NCI-H345 treated with DMSO at 0.1 percent for 48 hours (cell line): ENCODE data around the gene ZP1.
"Not testable (repeated sequence)": the region's sequence is repeated elsewhere in the genome, so short reads cannot be mapped to it uniquely, and the experiment has no call there.

Source experiments
- DNase-seq: peaks from one replicate; lab custom pipeline; 2025; ENCODE audit not compliant: unreplicated experiment; lab: John Stamatoyannopoulos, UW

ZP1 gene

GRCh38 chr11:60905551-60906113 is 38.3 kb downstream of the ZP1 start:
- DNase-seq, result peak; percentile 3

GRCh38 chr11:60906132-60906972 is 39.0 kb downstream of the ZP1 start, which contains the start of gene PRPF19:
Gene PRPF19 (minus strand): TSS chr11:60906585. CDS start chr11:60906382, 203 bp downstream.
- DNase-seq, result peak; percentile 95

GRCh38 chr11:60908803-60909202 is 41.5 kb downstream of the ZP1 start:
- DNase-seq, result no peak

DNA sequence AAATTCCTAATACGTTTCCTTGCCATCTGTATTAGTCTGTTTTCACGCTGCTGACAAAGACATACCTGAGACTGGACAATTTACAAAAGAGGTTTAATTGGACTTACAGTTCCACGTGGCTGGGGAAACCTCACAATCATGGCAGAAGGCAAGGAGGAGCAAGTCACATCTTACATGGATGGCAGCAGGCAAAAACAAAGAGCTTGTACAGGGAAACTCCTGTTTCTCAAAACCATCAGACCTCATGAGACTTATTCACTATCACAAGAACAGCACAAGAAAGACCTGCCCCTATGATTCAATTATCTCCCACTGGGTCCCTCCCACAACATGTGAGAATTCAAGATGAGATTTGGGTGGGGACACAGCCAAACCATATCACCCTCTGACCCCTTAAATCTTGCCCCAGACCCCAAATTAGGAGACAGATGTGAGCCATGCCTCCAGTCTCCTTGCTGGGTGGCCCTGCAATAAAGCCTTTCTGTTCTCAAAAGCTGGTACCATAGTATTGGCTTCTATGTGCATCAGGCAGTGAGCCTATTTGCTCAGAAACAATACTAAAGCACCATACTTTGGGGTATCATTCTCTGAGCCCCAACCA is 42.4 kb downstream of the ZP1 start:
- DNase-seq, result not testable (repeated sequence)

DNA sequence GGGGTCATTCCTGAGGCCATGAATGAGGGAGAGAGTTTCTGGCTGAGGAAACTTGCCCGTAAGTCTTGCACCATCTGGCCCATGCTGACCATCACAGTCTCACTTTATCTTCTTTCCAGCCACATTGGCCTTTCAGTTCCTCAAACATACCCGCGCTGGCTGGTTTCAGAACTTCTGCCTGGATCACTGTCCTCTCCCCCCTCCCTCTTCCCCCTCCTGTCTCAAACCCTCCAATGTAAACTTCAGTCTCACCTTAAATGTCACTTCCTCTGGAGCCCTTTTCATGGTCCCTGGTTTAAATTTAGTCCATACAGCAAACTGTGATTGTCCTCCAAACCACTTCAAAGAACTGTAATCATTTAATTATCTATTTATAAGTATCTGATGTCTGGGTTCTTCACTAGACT is 42.9 kb downstream of the ZP1 start:
- no peak for DNase-seq

DNA sequence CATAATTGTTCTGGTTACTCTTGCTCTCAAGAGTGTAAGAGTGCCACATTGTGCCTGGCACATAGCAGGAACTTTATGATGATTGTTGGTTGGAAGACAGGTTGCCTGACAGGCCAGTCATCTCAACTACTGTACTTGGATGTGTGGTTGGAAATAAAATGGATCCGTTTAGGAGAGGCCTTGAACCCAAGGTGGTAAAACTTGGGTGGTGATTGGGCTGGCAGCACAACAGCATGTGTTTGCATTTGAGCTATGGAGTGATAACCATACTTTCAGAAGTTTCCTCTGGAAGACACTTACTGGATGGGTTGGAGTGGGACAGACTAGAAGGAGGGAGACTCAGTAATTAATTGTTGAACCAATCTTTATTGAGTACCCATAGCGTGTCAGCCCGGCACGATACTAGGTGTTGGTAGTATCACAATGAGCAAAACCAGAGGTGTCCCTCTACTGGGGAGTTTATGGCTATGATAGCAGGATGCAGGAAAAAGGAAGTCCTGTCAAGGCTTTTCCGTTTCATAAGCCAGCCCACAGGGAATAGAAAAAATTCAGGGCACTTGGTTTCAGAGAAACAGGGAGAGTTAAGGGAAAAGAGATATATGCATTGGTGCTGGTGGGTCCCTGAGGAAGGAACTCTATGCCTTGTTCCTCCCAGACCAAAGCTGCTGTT is 43.5 kb downstream of the ZP1 start:
- no peak for DNase-seq

- DNase-seq, result no peak
These were observed 45.0 kb downstream of the ZP1 start for GRCh38 chr11:60912223-60912850.

DNA sequence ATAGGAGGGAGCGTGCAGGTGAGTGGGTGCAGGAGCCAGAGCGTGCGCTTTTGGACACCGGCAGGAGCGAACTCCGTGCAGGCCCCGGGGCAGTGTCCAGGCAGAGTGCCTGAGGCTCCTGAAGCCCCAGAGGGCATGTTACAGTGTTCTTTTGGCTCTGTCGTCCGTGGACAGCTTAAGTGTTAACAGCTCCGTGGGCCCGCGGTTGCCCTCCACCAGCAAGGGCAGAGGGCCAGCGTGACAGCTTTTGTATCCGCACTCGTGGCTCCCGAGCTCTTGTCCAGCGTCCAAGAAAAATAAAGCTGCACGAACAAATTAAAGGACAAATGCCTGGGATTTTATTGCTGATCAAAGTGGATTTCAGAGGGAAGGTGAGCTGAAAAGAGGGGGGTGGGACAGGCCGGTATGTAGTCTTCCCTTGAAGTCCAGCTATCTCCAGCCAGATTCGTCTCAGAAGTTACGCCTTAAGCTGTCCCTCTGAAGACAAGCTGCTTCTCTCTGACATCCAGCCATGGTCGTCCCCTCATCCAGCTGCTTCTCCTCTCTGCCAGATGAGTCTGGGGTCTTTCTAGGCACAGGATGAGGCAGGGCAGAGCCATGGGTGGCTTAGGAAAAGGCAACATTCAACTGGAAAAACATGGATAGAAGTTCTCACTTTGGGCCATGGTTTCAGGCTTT is 45.6 kb downstream of the ZP1 start:
- no peak for DNase-seq

GRCh38 chr11:60913793-60914632 is 46.7 kb downstream of the ZP1 start, which contains the start of gene TMEM109:
Gene TMEM109 (plus strand): TSS chr11:60914158. CDS start chr11:60919694, 5,536 bp downstream.
- peak; percentile 93 for DNase-seq

DNA sequence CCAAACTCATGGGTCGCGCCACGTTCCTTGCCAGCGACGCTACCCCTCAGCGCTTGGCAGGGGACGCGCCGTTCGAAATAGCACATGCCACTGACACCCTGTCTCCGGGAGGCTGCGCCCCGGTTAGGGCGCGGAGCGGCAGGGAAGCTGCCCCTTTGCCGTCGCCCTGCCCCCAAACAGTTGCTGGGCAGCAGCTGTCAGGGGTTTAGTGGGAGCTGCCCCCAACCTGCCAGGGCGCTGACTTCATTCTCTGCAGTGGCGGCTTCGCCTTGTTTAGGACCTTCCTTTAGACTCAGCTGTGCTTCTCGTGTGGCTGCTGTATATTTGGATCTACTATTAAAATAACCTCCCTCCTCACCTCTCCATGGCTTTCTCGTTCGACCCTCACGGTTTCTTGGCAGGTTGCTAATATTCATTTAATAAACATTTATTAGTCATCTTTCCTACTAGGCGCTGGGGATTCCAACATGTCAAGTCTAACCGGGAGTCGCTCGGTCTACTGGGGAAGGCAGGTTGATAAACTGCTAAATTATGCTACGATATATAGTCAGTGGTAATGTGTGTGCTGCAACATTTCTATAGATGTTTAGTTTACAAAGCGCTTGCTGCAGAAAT is 47.4 kb downstream of the ZP1 start:
- no peak for DNase-seq

- no peak for DNase-seq
These were observed 48.0 kb downstream of the ZP1 start for GRCh38 chr11:60915248-60915914.

GRCh38 chr11:60916669-60917206 is 49.4 kb downstream of the ZP1 start:
- no peak for DNase-seq

DNA sequence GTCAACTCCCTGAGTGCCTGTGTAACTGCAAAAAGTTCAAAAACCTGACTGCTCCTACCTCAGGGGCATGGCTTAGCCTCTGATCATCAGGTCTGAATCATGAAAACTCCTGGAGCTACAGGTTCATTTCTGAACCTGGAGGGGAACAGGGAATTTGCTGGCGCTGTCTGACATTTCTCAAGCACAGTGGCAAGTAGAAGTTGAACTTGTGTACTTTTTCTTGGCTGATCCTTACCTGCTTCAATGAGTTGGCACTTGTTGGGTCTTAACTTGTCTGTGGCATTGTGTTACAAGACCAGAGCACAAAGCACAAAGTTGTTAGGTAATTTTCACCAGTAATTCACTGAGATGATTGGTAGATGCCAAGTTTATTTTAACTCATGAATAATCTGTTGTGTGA is 49.9 kb downstream of the ZP1 start:
- no peak for DNase-seq

- no peak for DNase-seq
These were observed 51.1 kb downstream of the ZP1 start for GRCh38 chr11:60918251-60918938.

- DNase-seq, result no peak
These were observed 51.6 kb downstream of the ZP1 start for GRCh38 chr11:60918939-60919265.

DNA sequence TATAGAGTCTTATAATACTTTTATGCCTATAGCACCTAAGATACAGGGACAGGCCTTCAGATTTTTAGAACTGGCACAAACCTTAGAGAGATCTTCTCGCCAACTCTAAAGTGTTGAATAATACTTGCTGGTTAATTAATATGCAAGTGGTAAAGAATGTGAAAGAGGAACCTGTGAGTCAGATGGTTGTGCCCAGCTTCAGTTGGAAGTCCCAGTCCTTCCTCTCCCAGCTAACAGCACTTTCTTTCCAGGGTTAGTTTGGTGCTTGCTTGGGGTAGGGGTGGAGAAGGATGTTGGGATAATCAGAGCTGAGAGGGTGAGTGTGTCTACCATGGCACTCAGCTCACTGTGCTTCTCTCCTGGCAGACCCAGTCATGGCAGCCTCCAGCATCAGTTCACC is 52.0 kb downstream of the ZP1 start:
- DNase-seq, result no peak

DNA sequence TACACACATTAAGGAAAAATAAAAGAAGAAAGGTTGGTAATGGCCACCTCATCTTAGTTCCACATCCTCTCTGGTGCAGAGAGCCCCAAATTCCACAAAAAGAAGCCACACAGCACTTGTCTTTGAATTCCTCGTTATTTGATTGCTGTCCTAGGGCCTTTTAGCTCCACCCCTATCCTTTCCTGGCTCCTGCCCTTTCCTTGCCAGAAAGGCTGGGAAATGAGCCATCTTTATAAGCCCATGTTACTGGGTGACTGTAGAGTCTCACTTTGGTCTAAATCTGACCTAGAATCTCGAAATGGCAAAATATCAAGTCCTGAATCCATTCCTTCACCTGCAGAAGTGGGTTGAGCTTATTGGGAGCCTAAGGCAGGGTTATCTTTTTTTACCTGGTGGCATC is 52.6 kb downstream of the ZP1 start:
- DNase-seq, result no peak

DNA sequence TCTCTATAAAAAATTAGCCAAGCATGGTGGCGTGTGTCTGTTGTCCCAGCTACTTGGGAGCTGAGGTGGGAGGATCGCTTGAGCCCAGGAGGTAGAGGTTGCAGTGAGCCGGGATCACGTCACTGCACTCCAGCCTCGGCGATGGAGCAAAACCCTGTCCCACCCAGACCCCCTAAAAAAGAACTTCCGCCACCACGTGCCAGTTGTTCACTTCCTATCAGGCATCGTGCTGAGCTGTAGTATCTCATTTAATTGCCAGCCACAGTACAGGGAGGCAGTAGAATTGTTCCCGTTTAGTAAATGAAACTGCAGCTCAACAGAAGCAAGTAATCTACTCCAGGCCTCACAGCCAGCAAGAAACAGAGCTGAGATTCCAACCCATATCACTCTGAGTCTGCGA is 53.9 kb downstream of the ZP1 start:
- no peak for DNase-seq
